ACC112 (cell line): ENCODE data around the gene ACTR10.

ENCODE experiments used
- H2AFZ ChIP-seq: fragments of 200-600 bp; sonication (generic); one replicate; pipeline ENCODE4 v1.6.0; 2017; ENCODE audit warnings: antibody characterized with exemption, low read length; ENCODE audit not compliant: unreplicated experiment
- H3K27ac ChIP-seq: fragments of 200-600 bp; sonication (generic); 2 replicates; pipeline ENCODE4 v1.5.1; 2014; ENCODE audit warnings: low read depth, mild to moderate bottlenecking, antibody characterized with exemption, low read length, moderate library complexity
- H3K27me3 ChIP-seq: fragments of 200-600 bp; sonication (generic); 2 replicates; pipeline ENCODE4 v1.6.1; 2014; ENCODE audit warnings: mild to moderate bottlenecking, antibody characterized with exemption, low read length, moderate library complexity, mixed read lengths; ENCODE audit not compliant: insufficient read depth
- H3K36me3 ChIP-seq: fragments of 200-600 bp; sonication (generic); 2 replicates; pipeline ENCODE4 v1.6.1; 2016; ENCODE audit warnings: mild to moderate bottlenecking, antibody characterized with exemption, low read length, moderate library complexity, mixed read lengths; ENCODE audit not compliant: insufficient read depth
- H3K4me1 ChIP-seq: fragments of 200-600 bp; sonication (generic); one replicate; pipeline ENCODE4 v1.6.1; 2016; ENCODE audit warnings: low read length, mixed read lengths; ENCODE audit not compliant: insufficient read depth, unreplicated experiment, control insufficient read depth
- H3K4me3 ChIP-seq: fragments of 200-600 bp; sonication (generic); 2 replicates; pipeline ENCODE4 v1.5.1; 2014; ENCODE audit warnings: mild to moderate bottlenecking, low read depth, low read length
- H3K79me2 ChIP-seq: fragments of 200-600 bp; sonication (generic); one replicate; pipeline ENCODE4 v1.6.0; 2016; ENCODE audit warnings: low read length; ENCODE audit not compliant: control insufficient read depth, unreplicated experiment, insufficient read depth

Gene ACTR10

DNA sequence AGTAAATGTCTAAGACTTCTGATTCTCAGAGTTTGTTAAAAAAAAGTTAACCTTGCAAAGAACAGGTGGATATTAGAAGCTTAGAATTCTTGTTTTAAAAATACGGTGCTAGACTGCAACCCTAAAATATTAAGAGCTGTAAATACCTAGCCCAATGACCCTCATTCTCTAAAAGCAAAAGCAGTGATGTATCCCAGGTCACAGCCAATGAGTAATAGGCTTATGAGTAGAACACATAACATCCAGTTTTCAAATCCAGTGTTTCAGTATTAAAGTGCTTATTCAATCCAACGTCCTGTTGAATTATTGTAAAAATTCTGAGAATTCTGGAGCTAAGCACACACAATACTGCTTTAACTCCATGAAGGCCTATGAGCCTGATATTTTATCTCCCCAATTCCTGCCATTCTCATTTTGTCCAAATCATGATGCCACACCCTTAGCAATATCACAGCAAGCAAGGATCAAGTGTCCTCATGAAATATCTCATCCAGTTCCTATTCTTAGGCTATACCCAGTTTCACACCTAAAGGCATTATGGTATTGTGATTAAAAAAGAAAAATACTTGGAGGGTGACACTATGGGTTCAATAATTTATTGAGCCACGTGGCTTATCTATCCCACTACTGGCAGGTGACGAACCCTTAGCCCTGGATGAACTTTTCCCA is 83.1 kb downstream of the ACTR10 start:
- H3K79me2 ChIP-seq = peaks cover 84% of the 10 kb centered on the region
- H3K27me3 ChIP-seq = no peaks in the 10 kb centered on the region
- H3K4me1 ChIP-seq = peaks cover 24% of the 10 kb centered on the region
- H2AFZ ChIP-seq = no peak overlapping the region
- peaks cover 50% of the 10 kb centered on the region for H3K36me3 ChIP-seq
- H3K4me3 ChIP-seq = no peak overlapping the region
- peak overlapping the region; percentile 97; the same call in 1 of the 2 replicates for H3K27ac ChIP-seq

DNA sequence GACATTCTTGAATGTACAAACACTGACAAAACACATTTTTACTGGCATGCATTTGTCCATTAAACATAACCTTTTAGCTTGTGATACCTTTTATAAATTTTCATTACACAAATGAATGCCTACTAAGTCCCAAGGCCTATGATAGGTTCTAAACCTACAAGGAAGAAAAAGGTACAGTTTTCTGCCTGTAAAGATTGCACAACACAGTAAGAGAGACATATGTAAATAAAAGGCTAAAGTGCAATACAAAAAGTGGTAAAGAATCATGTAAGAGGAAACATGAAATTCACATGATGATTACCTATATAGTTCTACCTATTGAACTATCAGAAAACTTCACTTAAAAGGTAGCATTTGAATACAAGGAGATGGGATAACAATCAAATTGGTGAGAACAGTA is 83.8 kb downstream of the ACTR10 start:
- no peak overlapping the region for H2AFZ ChIP-seq
- H3K36me3 ChIP-seq = peaks cover 56% of the 10 kb centered on the region
- H3K4me3 ChIP-seq = no peak overlapping the region
- peaks cover 83% of the 10 kb centered on the region for H3K79me2 ChIP-seq
- H3K27me3 ChIP-seq = no peaks in the 10 kb centered on the region
- H3K4me1 ChIP-seq = peaks cover 24% of the 10 kb centered on the region
- H3K27ac ChIP-seq = peak overlapping the region; percentile 97; the same call in 1 of the 2 replicates

DNA sequence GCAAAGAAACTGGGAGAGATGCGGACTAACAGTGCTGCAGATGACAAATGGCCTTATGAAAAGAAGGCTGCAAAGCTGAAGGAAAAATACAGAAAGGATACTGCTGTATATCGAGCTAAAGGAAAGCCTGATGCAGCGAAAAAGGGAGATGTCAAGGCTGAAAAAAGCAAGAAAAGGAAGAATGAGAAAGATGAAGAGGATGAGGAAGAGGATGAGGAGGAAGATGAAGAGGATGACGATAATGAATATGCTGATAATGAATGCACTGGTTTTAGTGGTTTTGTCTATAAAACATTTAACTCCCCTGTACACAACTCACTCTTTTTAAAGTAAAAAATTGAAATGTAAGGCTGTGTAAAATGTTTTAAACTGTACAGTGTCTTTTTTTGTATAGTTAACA is 85.2 kb downstream of the ACTR10 start:
- H3K4me3 ChIP-seq = no peak overlapping the region
- peaks cover 83% of the 10 kb centered on the region for H3K79me2 ChIP-seq
- H3K27me3 ChIP-seq = no peaks in the 10 kb centered on the region
- H2AFZ ChIP-seq = no peak overlapping the region
- H3K4me1 ChIP-seq = peaks cover 24% of the 10 kb centered on the region
- peaks cover 66% of the 10 kb centered on the region for H3K36me3 ChIP-seq
- no peak overlapping the region for H3K27ac ChIP-seq
